ENCODE data around the gene PAPOLA.

The PAPOLA gene

GRCh38 chr14:96501740-96502620 lies at the start of gene PAPOLA:
TSS of gene PAPOLA (plus strand) at chr14:96502382. CDS start at chr14:96502593, 211 bp downstream.
- TF ChIP-seq, protein P1, sequence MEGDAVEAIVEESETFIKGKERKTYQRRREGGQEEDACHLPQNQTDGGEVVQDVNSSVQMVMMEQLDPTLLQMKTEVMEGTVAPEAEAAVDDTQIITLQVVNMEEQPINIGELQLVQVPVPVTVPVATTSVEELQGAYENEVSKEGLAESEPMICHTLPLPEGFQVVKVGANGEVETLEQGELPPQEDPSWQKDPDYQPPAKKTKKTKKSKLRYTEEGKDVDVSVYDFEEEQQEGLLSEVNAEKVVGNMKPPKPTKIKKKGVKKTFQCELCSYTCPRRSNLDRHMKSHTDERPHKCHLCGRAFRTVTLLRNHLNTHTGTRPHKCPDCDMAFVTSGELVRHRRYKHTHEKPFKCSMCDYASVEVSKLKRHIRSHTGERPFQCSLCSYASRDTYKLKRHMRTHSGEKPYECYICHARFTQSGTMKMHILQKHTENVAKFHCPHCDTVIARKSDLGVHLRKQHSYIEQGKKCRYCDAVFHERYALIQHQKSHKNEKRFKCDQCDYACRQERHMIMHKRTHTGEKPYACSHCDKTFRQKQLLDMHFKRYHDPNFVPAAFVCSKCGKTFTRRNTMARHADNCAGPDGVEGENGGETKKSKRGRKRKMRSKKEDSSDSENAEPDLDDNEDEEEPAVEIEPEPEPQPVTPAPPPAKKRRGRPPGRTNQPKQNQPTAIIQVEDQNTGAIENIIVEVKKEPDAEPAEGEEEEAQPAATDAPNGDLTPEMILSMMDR (IDR thresholded peaks at IDR 0.05; ENCODE audit: low read depth, low read length), result no peak; the same call in 1 of the 2 replicates
- DNase-seq (ENCODE audit: extremely low read depth, low read depth), result peak; percentile 86

- TF ChIP-seq, protein P1 (IDR thresholded peaks at IDR 0.05; ENCODE audit: low read depth, low read length), result no peak
- DNase-seq (ENCODE audit: extremely low read depth, low read depth), result no peak
Observed at GRCh38 chr14:96452684-96453083, 49.5 kb upstream of the PAPOLA start.

DNA sequence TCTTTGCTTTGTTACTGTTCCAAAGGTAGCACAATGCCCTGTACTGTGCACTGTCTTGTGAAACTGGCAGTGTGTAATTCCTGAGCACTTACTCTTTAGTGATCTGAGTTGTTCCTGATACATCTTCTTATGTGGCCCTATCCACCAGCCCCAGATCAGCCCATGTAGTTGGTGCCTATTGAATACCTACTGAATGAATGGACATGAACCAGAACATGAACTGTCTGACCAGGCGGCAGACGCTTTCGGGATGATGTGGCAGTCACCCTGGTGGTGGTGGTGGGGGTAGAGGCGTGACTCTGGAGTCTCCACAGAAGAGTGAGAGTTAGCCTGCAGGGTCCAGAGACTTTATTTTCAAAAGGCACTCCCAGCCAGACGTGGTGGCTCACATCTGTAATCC lies 46.6 kb upstream of the PAPOLA start:
- no peak for DNase-seq (ENCODE audit: extremely low read depth, low read depth)
- TF ChIP-seq, protein P1 (IDR thresholded peaks at IDR 0.05; ENCODE audit: low read depth, low read length), result no peak

DNA sequence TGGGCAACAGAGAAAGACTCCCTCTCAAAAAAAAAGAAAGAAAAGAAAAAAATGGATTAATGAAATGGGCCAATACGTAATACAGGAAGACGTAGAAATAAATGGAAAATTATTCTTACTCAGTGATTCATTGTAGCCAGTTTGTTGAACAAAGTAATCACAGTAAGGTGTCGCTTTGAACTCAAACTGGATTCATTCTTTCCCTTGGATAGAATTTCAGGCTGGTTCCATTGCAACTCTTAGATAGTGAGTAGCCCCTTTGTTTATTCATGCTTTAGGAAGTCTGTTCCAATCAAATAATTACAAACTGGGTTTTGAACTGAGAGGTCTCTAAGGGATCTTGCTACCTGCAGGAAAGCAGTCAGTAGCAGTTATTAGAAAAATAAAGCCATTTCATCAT lies 42.3 kb upstream of the PAPOLA start:
- TF ChIP-seq, protein P1 (IDR thresholded peaks at IDR 0.05; ENCODE audit: low read depth, low read length), result no peak
- DNase-seq (ENCODE audit: extremely low read depth, low read depth), result no peak

GRCh38 chr14:96461950-96462798 lies 40.0 kb upstream of the PAPOLA start:
- no peak for DNase-seq (ENCODE audit: extremely low read depth, low read depth)
- TF ChIP-seq, protein P1 (IDR thresholded peaks at IDR 0.05; ENCODE audit: low read depth, low read length), result no peak

DNA sequence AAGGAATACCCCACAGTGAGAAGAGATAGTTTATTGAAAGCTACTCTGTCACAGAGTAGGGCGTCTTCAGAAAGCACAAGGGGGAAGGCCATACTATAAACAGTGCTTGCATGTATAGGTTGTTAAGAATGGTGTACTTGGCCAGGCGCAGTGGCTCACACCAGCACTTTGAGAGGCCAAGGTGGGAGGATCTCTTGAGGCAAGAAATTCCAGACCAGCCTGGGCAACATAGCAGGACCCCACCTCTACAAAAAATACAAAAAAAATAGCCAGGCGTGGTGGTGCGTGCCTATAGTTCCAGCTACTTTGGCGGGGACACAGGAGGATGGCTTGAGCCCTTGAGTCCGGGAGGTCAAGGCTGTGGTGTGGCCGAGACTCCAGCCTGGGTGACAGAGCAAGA lies 38.0 kb upstream of the PAPOLA start:
- no peak for DNase-seq (ENCODE audit: extremely low read depth, low read depth)
- TF ChIP-seq, protein P1 (IDR thresholded peaks at IDR 0.05; ENCODE audit: low read depth, low read length), result no peak

DNA sequence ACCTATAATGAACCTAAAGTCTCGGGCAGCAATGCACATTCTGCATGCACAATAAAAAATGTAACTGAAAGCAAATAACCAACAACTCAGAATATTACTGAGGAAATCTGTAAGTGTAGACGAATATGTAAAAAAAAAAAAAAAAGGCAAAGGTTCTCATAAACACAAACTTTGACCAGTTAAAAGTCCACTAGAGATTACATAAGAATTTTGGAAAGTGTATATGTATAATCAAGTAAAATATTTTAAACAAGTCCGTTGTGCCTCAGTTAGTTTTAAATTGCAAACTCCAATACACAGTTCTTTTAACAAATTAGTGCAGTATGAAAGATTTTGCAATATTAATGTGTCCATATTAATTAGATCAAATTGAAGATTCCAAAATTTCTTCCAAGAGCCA lies 35.3 kb upstream of the PAPOLA start:
- DNase-seq (ENCODE audit: extremely low read depth, low read depth), result no peak
- TF ChIP-seq, protein P1 (IDR thresholded peaks at IDR 0.05; ENCODE audit: low read depth, low read length), result no peak

Data from AG09319 (cell line).